ENCODE measurements around the gene MED23. TPM values are rescaled to one million over a fixed set of nuclear protein-coding genes. Genes with fewer than 3 reads are reported as not detected.

MED23 gene, protein sequence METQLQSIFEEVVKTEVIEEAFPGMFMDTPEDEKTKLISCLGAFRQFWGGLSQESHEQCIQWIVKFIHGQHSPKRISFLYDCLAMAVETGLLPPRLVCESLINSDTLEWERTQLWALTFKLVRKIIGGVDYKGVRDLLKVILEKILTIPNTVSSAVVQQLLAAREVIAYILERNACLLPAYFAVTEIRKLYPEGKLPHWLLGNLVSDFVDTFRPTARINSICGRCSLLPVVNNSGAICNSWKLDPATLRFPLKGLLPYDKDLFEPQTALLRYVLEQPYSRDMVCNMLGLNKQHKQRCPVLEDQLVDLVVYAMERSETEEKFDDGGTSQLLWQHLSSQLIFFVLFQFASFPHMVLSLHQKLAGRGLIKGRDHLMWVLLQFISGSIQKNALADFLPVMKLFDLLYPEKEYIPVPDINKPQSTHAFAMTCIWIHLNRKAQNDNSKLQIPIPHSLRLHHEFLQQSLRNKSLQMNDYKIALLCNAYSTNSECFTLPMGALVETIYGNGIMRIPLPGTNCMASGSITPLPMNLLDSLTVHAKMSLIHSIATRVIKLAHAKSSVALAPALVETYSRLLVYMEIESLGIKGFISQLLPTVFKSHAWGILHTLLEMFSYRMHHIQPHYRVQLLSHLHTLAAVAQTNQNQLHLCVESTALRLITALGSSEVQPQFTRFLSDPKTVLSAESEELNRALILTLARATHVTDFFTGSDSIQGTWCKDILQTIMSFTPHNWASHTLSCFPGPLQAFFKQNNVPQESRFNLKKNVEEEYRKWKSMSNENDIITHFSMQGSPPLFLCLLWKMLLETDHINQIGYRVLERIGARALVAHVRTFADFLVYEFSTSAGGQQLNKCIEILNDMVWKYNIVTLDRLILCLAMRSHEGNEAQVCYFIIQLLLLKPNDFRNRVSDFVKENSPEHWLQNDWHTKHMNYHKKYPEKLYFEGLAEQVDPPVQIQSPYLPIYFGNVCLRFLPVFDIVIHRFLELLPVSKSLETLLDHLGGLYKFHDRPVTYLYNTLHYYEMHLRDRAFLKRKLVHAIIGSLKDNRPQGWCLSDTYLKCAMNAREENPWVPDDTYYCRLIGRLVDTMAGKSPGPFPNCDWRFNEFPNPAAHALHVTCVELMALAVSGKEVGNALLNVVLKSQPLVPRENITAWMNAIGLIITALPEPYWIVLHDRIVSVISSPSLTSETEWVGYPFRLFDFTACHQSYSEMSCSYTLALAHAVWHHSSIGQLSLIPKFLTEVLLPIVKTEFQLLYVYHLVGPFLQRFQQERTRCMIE (N-terminal part only)
- 30.2 TPM for total RNA-seq (2013)
- 10 to 100 TPM in 1 of 3 donors, 1 to 10 TPM in 2; 4.5 to 21.9 (median 7.9) TPM for polyA plus RNA-seq
- 10.6 and 10.9 TPM in 2 replicates for polyA minus RNA-seq
- 20.8 to 77.9 (median 54.5) reads per million in 11 experiments for total RNA-seq

DNA sequence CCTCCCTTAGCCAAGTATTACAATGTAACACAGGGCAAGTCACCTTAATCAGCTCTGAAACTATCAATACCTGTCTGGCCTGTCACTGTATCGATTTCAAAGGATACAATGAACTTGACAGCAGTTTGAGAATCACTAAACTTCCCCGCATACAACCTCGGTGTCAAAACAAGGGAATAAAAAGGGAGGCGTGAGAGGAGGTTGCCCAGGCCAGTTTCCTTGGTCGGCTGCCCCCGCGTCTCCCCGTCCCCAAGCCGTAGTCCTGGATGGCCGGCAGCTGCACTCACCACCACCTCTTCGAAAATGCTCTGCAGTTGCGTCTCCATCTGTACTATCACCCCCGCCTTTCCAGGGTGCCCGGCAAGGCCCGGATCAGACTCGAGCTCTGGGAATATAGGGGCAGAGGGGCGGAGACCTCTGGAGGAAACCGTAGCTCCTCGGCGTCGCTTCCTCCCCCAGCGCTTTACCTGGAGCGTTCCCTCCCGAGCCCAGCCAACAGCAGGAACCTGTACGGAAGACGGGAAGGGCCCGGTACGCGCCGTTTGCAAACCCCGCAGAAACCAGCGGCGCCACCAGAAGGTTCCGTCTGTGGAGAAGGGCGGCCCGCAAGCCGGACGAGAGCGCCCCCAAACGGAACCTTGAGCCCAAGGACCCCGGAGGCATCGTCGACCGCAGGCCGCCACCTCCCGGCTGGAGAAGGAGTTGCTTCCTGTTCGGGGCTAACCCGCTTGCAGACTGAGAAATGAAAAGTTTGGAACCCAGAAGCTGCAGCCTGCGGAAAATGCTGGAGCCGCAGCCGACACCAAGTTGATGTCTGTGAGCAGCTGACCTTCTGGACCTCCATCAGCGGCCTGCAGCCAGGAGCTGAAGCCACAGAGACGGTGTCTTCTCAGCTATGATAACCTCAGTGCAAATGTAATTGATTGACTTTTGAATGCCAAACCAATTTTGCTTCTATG lies at the start of gene MED23:
MED23 (minus strand) TSS at position 519 of the 959 bp plus-strand sequence; CDS start at position 326, 193 bp downstream.
- peaks cover 13% of the 10 kb centered on the region for H3K4me1 Mint-ChIP-seq
- TF ChIP-seq, protein P1, sequence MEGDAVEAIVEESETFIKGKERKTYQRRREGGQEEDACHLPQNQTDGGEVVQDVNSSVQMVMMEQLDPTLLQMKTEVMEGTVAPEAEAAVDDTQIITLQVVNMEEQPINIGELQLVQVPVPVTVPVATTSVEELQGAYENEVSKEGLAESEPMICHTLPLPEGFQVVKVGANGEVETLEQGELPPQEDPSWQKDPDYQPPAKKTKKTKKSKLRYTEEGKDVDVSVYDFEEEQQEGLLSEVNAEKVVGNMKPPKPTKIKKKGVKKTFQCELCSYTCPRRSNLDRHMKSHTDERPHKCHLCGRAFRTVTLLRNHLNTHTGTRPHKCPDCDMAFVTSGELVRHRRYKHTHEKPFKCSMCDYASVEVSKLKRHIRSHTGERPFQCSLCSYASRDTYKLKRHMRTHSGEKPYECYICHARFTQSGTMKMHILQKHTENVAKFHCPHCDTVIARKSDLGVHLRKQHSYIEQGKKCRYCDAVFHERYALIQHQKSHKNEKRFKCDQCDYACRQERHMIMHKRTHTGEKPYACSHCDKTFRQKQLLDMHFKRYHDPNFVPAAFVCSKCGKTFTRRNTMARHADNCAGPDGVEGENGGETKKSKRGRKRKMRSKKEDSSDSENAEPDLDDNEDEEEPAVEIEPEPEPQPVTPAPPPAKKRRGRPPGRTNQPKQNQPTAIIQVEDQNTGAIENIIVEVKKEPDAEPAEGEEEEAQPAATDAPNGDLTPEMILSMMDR (IDR thresholded peaks at IDR 0.05) = peak; percentile 97

More for the DNA sequence above, at the start of gene MED23:
- peak within 1 kb of the TSS; percentile 79 for H3K4me2 ChIP-seq (replicated peaks; ENCODE audit: extremely low read depth, low read length, poor library complexity, severe bottlenecking)
- H3K36me3 Mint-ChIP-seq = peaks cover 18 to 26% of the 10 kb centered on the region in 2 donors
- H3K9ac ChIP-seq (ENCODE audit: insufficient read depth, low read length, poor library complexity, severe bottlenecking) = peak within 1 kb of the TSS; percentile 74
- peaks cover 10 to 18% of the 10 kb centered on the region in 2 donors for H3K4me1 ChIP-seq (ENCODE audit: control insufficient read depth in 1 of 2, insufficient read depth in 2 of 2, low read length in 2 of 2)
- H3K9me3 ChIP-seq (replicated peaks in 1 of 2; ENCODE audit: control insufficient read depth in 1 of 2, insufficient read depth in 1 of 2, low read length in 2 of 2) = no peaks in the 10 kb centered on the region
- DNase-seq = peak; percentile 89 to 91 (median 91)
- peaks cover 0 to 2% (median 1%) of the 10 kb centered on the region in 3 donors for H3K27me3 Mint-ChIP-seq (ENCODE audit: low read depth in 3 of 3)
- intact Hi-C loops (cut with micrococcal nuclease) = no loop called here
- H3K27ac Mint-ChIP-seq = peak within 1 kb of the TSS; percentile 88 to 96 (median 91)
- peak within 1 kb of the TSS; percentile 99 for H3K4me3 Mint-ChIP-seq
- no peaks in the 10 kb centered on the region for H3K27me3 ChIP-seq (ENCODE audit: control insufficient read depth in 2 of 2, insufficient read depth in 2 of 2, low read length in 2 of 2)
- H3K36me3 ChIP-seq (replicated peaks in 1 of 2; ENCODE audit: control insufficient read depth in 1 of 2, insufficient read depth in 2 of 2, low read length in 2 of 2) = peaks cover 29% of the 10 kb centered on the region in 2 donors
- peak within 1 kb of the TSS; percentile 97 for H2AFZ ChIP-seq (ENCODE audit: insufficient read depth, low read depth, low read length, poor library complexity, severe bottlenecking)
- no peaks in the 10 kb centered on the region for H4K20me1 ChIP-seq (ENCODE audit: insufficient read depth, low read length)
- H3K79me2 ChIP-seq (ENCODE audit: insufficient read depth, low read length) = peaks cover 20% of the 10 kb centered on the region
- no peaks in the 10 kb centered on the region for H3K9me3 Mint-ChIP-seq
- peak within 1 kb of the TSS; percentile 78 to 87 for H3K27ac ChIP-seq (ENCODE audit: low read depth in 1 of 2, low read length in 2 of 2)
- H3K4me3 ChIP-seq (replicated peaks in 1 of 3; ENCODE audit: low read depth in 2 of 3, low read length in 3 of 3) = peak within 1 kb of the TSS; percentile 88 to 97 (median 96)
- WGBS (ENCODE audit: insufficient coverage) = under 1% methylated on average over 46 of the region's 53 CpGs
